Skeletal muscle cell (primary cell): Measurements from ENCODE around the gene BLM.
"Not testable (repeated sequence)": the region's sequence is repeated elsewhere in the genome, so short reads cannot be mapped to it uniquely, and the experiment has no call there.

Source experiments
- DNase-seq: peaks from one replicate; pipeline ENCODE4 v3.0.0-alpha.2; 2010; ENCODE audit warnings: low read depth
- H3K4me3 ChIP-seq: 2 replicates; pipeline ENCODE4 v1.5.1; 2011; ENCODE audit warnings: low read depth, mild to moderate bottlenecking, control low read depth, low read length, moderate library complexity

BLM gene

DNA sequence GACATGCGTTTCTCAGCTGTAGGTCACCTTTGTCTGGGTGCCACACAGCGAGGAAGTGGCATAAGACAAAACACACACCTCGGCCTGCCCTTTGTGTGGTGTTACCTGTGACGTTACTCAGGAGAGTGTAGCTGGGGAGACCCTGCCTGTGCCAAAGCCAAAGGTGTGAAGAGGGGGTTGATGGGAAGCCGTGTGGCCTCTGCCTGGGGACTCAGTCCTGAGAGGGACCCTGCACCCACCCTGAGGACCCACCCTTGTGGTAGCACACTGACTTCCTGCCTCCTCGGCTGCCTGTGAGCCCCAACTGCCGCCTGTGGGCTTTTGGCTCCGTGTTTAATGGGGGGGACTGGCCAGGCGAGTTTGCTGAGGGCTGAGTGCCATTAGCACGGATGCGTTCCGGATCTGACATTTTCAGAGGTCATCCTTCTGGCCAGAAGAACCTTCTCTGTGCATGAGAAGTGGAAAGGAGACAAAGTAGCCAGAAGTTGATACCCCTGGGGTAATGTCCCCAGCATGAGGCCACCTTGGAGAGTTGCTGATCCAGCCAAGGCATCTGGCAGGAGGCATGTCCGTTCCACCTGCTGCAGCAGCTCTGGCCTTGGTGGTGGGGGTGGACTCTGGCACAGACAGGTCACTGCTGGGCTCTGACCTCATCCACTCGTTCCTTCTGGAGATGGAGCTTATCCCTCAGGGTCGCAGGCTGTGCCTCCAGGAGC lies 99.4 kb downstream of the BLM start:
- DNase-seq, result no peak
- no peak overlapping the region for H3K4me3 ChIP-seq

- H3K4me3 ChIP-seq, result no peak overlapping the region
Observed at GRCh38 chr15:90817117-90818057, 100.2 kb downstream of the BLM start.

DNA sequence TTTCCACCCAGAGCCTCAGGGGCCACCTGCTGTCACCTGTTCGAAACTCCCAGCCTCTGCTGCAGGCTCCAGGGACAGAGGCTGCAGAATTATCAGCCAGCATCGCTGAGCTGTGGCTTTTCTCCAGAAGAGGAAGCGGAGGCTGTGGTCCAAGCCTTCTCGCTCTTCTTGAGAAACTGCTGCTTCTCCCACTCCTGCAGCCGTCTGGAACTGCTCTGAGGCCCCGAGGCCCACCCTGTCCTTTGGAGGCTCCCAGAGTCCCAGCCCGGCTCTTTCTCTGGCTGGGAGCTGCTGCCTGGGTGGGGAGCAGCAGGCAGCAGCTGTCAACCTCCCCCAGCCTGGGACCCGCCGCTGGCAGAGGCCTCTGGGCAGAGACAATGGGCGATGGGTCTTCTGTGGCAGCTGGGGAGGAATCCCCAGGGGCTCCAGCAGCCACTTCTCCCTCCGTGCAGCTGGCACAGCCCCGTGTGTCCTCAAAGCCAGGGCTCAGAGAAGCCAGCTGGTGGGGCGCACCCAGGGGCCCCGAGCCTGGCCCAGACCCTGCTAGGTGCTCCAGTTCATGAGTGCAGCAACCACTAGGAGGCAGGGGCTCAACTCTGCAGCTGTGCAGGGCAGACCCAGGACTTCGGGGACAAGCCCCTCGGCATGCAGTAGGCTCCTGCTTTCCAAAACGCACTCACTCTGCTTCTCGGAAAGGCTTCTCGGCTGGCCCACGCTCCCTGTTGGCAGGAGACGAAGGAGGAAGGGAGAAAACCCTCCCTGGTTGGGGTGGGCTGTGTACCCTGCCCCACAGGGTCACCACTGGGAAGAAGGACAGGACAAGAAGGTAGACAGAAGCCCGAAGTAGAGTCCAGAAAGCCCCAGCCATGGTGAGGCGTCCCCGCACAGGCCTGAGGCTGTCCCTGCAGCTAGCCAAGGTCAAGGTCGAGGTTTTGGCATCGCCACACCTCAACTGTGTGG lies 101.4 kb downstream of the BLM start:
- peak; percentile 8 for DNase-seq
- H3K4me3 ChIP-seq, result no peak overlapping the region

More at GRCh38 chr15:90817117-90818057, 100.2 kb downstream of the BLM start:
- no peak for DNase-seq

DNA sequence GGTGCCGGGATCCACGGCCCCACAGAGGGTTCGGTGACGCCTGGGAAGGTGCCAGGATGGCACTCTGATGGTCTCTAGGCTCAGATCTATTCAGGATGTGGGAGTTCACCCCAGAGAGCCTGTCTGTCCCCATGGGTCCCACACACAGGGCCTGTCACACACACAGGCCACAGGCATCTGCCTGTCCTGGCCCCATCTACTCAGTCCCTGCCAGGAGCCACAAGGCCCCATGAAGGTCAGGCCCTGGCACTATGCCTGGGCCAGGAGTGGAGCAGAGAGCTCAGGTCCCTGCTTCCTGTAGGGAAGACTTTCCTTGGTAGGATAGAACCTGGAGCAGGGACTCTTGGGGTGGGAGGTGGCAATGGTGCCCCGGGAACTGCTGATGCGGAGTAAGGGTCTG lies 102.2 kb downstream of the BLM start:
- H3K4me3 ChIP-seq, result no peak overlapping the region

GRCh38 chr15:90819850-90820249 lies 102.7 kb downstream of the BLM start:
- H3K4me3 ChIP-seq, result no peak overlapping the region
- no peak for DNase-seq

More for the DNA sequence above, 102.2 kb downstream of the BLM start:
- no peak for DNase-seq

DNA sequence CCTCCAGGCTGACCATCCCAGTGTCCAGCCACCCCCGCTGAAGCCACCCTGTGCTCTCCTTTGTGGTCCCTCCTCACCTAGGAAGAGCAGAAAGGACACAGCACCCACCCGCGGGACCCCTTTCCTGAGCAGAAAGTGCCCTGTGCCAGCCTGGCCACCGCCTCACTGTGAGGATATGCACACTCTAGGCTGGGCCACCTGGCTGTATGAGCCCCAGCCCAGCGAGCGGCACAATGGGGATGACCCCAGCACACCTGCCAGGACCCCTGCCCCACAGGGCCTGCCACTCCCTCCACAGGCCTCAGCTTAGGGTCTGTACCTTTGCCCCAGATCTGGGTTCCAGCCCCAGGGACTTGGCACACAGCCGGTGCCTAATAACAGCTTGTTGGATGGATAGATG lies 103.3 kb downstream of the BLM start:
- DNase-seq, result no peak
- no peak overlapping the region for H3K4me3 ChIP-seq

DNA sequence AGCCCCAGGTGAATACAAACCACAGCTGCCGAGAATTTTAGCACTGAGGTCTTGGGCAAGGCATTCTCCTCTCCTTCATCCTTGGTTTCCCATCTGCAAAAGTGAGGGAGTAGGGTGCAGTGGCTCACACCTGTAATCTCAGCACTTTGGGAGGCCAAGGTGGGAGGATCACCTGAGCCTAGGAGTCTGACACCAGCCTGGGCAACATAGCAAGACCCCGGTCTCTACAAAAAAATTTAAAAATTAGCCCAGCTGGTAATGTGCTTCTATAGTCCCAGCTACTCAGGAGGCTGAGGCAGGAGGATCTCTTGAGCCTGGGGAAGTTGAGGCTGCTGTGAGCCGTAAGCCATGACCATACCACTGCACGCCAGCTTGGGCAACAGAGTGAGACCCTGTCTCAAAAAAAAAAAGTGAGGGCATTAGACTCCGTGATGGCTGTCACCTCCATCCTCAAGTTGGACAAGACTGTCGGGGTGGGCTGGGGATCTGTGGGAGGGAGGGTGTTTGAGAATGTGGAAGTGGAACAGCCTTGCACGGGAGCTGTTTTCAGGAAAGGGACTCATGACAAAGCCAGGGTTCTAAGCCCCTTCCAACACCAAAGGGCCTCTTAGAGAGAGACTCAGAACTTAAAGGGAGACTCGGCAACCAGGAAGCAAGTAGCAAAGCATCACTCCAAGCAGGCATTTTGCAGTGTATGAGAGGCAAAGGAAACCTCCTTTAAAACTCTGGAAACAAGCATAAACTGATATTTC lies 105.2 kb downstream of the BLM start:
- DNase-seq, result no peak
- no peak overlapping the region for H3K4me3 ChIP-seq

GRCh38 chr15:90823455-90823974 lies 106.4 kb downstream of the BLM start:
- no peak for DNase-seq
- no peak overlapping the region for H3K4me3 ChIP-seq

- DNase-seq, H3K4me3 ChIP-seq: not testable (repeated sequence)
Observed at GRCh38 chr15:90825115-90825899, 108.2 kb downstream of the BLM start.

- H3K4me3 ChIP-seq, DNase-seq: not testable (repeated sequence)
Observed at GRCh38 chr15:90826206-90826885, 109.2 kb downstream of the BLM start.

GRCh38 chr15:90826886-90827435 lies 109.8 kb downstream of the BLM start:
- DNase-seq, result no peak

GRCh38 chr15:90828111-90828510 lies 111.0 kb downstream of the BLM start:
- no peak for DNase-seq
- H3K4me3 ChIP-seq, result no peak overlapping the region

More at GRCh38 chr15:90826886-90827435, 109.8 kb downstream of the BLM start:
- H3K4me3 ChIP-seq, result no peak overlapping the region

GRCh38 chr15:90829126-90829525 lies 112.0 kb downstream of the BLM start:
- H3K4me3 ChIP-seq, result no peak overlapping the region
- no peak for DNase-seq

DNA sequence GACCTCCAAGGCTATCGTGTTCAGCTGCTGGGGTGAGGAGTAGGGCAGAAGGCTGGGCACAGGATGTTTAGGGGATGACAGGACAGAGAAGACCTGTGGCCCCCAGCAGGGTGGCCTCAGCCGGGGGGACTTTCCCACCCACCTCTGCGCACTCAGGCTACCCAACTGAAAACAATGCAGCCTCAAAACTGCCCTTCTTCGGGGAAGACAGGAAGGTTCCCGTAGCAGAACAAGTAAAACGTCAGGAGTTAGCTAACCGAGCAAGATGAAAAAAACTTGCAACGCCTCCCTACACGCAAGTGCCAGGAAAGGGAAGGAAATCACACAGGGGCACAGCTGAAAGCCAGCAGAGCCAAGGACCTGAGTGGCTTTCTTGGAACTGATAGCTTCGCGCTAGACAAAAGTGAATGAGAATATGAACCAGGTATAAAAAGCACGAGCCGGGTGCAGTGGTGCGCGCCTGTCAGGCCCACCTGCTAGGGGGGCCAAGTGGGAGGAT lies 112.8 kb downstream of the BLM start:
- DNase-seq, result no peak
- H3K4me3 ChIP-seq, result no peak overlapping the region

DNA sequence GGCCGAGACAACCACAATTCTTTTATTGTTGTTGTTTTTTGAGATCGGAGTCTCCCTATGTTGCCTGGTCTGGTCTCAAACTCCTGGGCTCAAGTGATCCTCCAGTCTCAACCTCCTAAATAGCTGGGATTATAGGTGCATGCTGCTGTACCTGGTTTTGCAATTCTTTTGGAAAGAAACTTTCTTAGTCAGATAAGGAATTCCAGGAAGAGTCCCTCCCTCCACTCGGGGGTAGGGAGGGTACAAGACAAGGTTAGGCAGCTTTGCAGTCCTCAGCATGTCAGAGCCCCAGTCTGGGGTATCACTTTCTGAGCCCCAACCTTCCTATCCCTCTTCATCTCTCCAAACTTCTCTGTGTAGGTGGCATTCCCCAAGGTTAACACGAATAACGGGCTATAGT lies 117.5 kb downstream of the BLM start:
- no peak for DNase-seq
- no peak overlapping the region for H3K4me3 ChIP-seq

DNA sequence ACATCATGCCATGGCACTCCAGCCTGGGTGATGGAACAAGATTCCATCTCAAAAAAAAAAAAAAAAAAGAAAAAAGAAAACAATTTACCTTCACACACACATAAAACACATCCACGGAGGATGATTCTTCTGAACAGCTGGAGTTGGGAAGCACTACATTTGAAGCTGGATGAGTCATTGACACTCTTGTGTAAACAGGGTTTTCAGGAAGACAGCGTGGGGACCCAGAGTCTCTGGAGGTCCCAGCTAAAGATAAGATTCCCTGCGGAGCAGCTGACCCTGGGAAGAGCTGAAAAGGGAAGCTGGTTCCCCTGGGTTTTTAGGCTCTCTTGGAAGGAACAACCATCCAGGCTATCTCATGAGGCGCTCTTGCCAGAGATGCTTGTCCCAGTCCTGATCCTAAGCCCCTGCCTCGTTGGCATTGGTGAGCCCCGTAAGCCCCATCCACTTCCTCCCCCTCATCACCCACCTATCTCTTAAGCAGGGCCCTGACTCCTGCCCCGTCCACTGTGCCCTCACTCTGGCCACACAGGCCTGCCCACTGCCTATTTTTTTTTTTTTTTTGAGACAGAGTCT lies 119.2 kb downstream of the BLM start:
- DNase-seq, result peak; percentile 35
- no peak overlapping the region for H3K4me3 ChIP-seq
